Cardiac muscle cell (in vitro differentiated cells and primary cell): ENCODE results near the gene CHD6. TPM values are rescaled to one million over a fixed set of nuclear protein-coding genes. Genes with fewer than 3 reads are reported as not detected.

ENCODE experiments used
- DNase-seq, 2 donors: peaks; one replicate each; pipeline versions ENCODE4 v3.0.0 to v3.0.0-alpha.2; 2010 to 2017; ENCODE audit warnings: low read depth in 1 of 2, low spot score in 1 of 2
- H3K27ac ChIP-seq: fragments of 200-600 bp; sonication (generic); 2 replicates; pipeline ENCODE4 v1.5.1; 2016
- H3K27me3 ChIP-seq: fragments of 200-600 bp; sonication (generic); 2 replicates; pipeline ENCODE4 v1.6.0; 2016; ENCODE audit warnings: control low read depth
- H3K36me3 ChIP-seq: fragments of 200-600 bp; sonication (generic); 2 replicates; pipeline ENCODE4 v1.5.1; 2016; ENCODE audit warnings: control low read depth
- H3K4me1 ChIP-seq: fragments of 200-600 bp; sonication (generic); 2 replicates; pipeline ENCODE4 v1.8.1; 2017; ENCODE audit warnings: low read depth, mild to moderate bottlenecking, mixed run types
- H3K4me3 ChIP-seq: fragments of 200-600 bp; sonication (generic); 2 replicates; pipeline ENCODE4 v1.5.1; 2016; ENCODE audit warnings: mild to moderate bottlenecking
- H3K9me3 ChIP-seq: fragments of 200-600 bp; sonication (generic); 2 replicates; pipeline ENCODE4 v1.5.1; 2017; ENCODE audit warnings: low read depth, mild to moderate bottlenecking, control low read depth
- polyA plus RNA-seq: library from polyadenylated mRNA; unstranded; fragments of >200 nt; fragmentation: Nextera tagmentation; extraction: Ambion mirVana; gene quantifications from 2 replicates; pipeline ENCODE4 v1.2.1, GENCODE V29; 2016
- total RNA-seq: library from RNA; depleted of rRNA; stranded (reverse); fragments of >200 nt; gene quantifications from 2 replicates; pipeline ENCODE4 v1.2.3, GENCODE V29; 2016
- TF ChIP-seq, protein P1 (sequence below): IDR thresholded peaks from 2 replicates; pipeline ENCODE4 v1.5.1; 2012; ENCODE audit warnings: low read depth, mild to moderate bottlenecking, low read length

Gene CHD6
- total and polyA plus RNA-seq, 2 experiments from 2014 or later: 56.3 to 61.9 TPM

DNA sequence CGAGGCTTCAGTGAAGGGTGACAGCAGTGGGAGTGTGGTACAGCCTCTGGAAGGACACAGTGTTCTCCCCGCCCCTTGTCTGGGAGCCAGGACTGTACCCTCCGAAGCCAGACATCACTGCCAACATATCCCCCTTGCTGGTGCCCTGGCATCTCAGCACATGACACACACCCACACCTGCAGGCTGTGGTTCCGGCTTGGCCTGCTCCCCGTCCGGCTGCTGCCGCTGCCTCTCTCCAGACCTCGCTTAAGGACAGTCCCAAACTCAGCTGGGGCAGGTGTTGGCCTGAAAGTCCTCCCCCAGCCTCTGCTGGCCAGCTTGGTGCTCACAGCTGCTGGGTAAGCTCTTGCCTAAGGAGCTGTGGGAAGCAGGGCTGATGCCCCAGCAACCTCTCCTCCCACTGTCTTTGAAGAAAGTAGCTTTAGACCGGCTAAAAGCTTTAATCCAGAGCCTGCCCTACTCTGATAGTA is 258.6 kb downstream of the CHD6 start:
- H3K27ac ChIP-seq: no peak overlapping the region
- no peaks in the 10 kb centered on the region for H3K36me3 ChIP-seq
- TF ChIP-seq, protein P1, sequence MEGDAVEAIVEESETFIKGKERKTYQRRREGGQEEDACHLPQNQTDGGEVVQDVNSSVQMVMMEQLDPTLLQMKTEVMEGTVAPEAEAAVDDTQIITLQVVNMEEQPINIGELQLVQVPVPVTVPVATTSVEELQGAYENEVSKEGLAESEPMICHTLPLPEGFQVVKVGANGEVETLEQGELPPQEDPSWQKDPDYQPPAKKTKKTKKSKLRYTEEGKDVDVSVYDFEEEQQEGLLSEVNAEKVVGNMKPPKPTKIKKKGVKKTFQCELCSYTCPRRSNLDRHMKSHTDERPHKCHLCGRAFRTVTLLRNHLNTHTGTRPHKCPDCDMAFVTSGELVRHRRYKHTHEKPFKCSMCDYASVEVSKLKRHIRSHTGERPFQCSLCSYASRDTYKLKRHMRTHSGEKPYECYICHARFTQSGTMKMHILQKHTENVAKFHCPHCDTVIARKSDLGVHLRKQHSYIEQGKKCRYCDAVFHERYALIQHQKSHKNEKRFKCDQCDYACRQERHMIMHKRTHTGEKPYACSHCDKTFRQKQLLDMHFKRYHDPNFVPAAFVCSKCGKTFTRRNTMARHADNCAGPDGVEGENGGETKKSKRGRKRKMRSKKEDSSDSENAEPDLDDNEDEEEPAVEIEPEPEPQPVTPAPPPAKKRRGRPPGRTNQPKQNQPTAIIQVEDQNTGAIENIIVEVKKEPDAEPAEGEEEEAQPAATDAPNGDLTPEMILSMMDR: no peak
- DNase-seq: no peak
- H3K4me1 ChIP-seq: no peaks in the 10 kb centered on the region
- H3K9me3 ChIP-seq: no peaks in the 10 kb centered on the region
- no peak overlapping the region for H3K4me3 ChIP-seq
- peaks cover 6% of the 10 kb centered on the region for H3K27me3 ChIP-seq

GRCh38 chr20:41358717-41359116 is 259.5 kb downstream of the CHD6 start:
- no peaks in the 10 kb centered on the region for H3K36me3 ChIP-seq
- no peak for DNase-seq
- H3K27ac ChIP-seq: no peak overlapping the region
- no peaks in the 10 kb centered on the region for H3K27me3 ChIP-seq
- no peaks in the 10 kb centered on the region for H3K9me3 ChIP-seq
- H3K4me1 ChIP-seq: no peaks in the 10 kb centered on the region
- no peak overlapping the region for H3K4me3 ChIP-seq
- TF ChIP-seq, protein P1: no peak

DNA sequence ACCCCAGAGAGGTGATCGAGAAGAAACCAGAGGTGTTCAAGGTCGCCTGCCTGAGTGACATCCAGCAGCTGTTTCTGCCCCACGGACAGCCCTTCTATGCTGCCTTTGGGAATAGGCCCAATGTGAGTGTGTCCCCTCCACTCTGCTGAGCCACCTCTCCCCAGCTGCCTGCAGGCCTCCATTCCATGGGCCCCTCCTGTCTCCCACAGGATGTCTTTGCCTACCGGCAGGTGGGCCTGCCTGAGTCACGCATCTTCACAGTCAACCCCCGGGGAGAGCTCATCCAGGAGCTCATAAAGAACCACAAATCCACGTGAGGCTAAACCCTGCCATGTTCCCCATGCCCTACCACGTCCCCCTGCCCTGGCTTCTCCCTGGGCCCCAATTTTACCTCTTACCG is 259.9 kb downstream of the CHD6 start:
- H3K36me3 ChIP-seq: no peaks in the 10 kb centered on the region
- H3K9me3 ChIP-seq: no peaks in the 10 kb centered on the region
- no peak overlapping the region for H3K27ac ChIP-seq
- no peaks in the 10 kb centered on the region for H3K27me3 ChIP-seq
- no peak overlapping the region for H3K4me3 ChIP-seq
- no peak for DNase-seq
- TF ChIP-seq, protein P1: no peak
- H3K4me1 ChIP-seq: no peaks in the 10 kb centered on the region

DNA sequence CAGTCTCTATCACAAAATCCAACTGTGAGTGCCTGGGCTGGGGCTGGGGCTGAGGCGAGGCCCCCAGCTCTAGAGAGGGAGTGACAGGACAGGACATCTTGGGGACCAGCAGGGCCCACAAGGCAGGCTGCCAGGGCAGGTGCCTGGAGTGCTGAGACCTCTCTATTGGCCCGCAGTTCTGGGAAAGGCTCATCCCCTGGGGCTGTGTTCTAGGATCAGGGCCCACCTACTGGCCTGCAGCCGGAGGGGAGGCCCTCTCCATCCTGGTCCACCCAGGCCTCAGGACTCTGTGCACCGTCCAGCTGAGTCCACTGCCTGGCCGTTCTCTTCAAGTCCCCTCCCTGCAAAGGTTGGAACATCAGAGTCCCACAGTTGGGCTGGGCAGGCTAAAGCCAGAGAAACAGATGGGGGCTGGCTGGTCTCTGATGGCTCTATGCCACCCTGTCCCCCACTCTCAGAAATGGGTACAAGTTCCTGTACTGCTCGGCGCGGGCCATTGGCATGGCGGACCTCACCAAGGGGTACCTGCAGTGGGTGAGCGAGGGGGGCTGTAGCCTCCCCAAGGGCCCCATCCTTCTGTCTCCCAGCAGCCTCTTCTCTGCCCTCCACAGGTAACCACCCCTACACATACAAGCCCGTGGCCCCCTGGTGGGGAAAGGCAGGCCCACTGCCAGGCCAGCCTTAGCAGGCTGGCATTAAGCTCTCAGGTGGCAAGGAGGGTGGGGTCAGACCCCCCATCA is 260.6 kb downstream of the CHD6 start:
- no peak overlapping the region for H3K4me3 ChIP-seq
- DNase-seq: no peak
- H3K9me3 ChIP-seq: no peaks in the 10 kb centered on the region
- TF ChIP-seq, protein P1: no peak
- no peak overlapping the region for H3K27ac ChIP-seq
- H3K36me3 ChIP-seq: no peaks in the 10 kb centered on the region
- H3K27me3 ChIP-seq: no peaks in the 10 kb centered on the region
- H3K4me1 ChIP-seq: no peaks in the 10 kb centered on the region

- no peak for DNase-seq
Observed at GRCh38 chr20:41356951-41357350, 261.2 kb downstream of the CHD6 start.

More at GRCh38 chr20:41356951-41357350, 261.2 kb downstream of the CHD6 start:
- H3K9me3 ChIP-seq: no peaks in the 10 kb centered on the region
- no peaks in the 10 kb centered on the region for H3K36me3 ChIP-seq
- no peak overlapping the region for H3K27ac ChIP-seq
- H3K27me3 ChIP-seq: no peaks in the 10 kb centered on the region
- TF ChIP-seq, protein P1: no peak
- H3K4me3 ChIP-seq: no peak overlapping the region
- H3K4me1 ChIP-seq: no peaks in the 10 kb centered on the region
